ENCODE results near the gene RNF144A. TPM values are rescaled to one million over a fixed set of nuclear protein-coding genes. Genes with fewer than 3 reads are reported as not detected.

The RNF144A gene
- total and polyA plus RNA-seq, 3 donors from 2014 or later, result 8.9 to 12.9 (median 12.6) TPM

- Histone ChIP-seq H3K4me1 (peaks cover 12% of the 10 kb centered on the region), H3K9me3 (no peaks in the 10 kb centered on the region), H3K27ac (peak overlapping the region in 1 of 2 donors; percentile 21), H3K27me3 (no peaks in the 10 kb centered on the region), H3K36me3 (ENCODE audit: low read depth, missing control alignments) (no peaks in the 10 kb centered on the region), H3K4me3 (no peak overlapping the region)
- TF ChIP-seq POLR2A (IDR thresholded peaks at IDR 0.05) (no peak), CTCF (IDR thresholded peaks at IDR 0.05) (no peak)
- no peak for DNase-seq
- WGBS, 2 donors, result 43 to 49% methylated on average over 11 of the region's 11 CpGs
- intact Hi-C loops (cut with DNase I; ENCODE audit: low total_unique reads), result loop anchor here (10.0 kb wide), 1 partner anchor 108 kb away; the partner anchor contains the start of gene RNF144A
Measured at GRCh38 chr2:7022492-7023385, 105.5 kb downstream of the RNF144A start.

- no peak for TF ChIP-seq CTCF (IDR thresholded peaks at IDR 0.05)
- no peak for TF ChIP-seq POLR2A (IDR thresholded peaks at IDR 0.05)
Measured at GRCh38 chr2:7023542-7023941, 106.3 kb downstream of the RNF144A start.

GRCh38 chr2:7024261-7024660 is 107.0 kb downstream of the RNF144A start:
- H3K36me3 ChIP-seq (ENCODE audit: low read depth, missing control alignments), result no peaks in the 10 kb centered on the region
- peak overlapping the region in 1 of 2 donors; percentile 8 for H3K27ac ChIP-seq
- H3K4me3 ChIP-seq, result no peak overlapping the region
- intact Hi-C loops (cut with DNase I; ENCODE audit: low total_unique reads), result loop anchor here (10.0 kb wide), 1 partner anchor 109 kb away; the partner anchor contains the start of gene RNF144A
- H3K9me3 ChIP-seq, result no peaks in the 10 kb centered on the region
- DNase-seq, result peak; percentile 30
- H3K4me1 ChIP-seq, result peaks cover 7% of the 10 kb centered on the region
- no peaks in the 10 kb centered on the region for H3K27me3 ChIP-seq
- WGBS, 2 donors, result 77 to 80% methylated on average over 18 of the region's 18 CpGs
- TF ChIP-seq POLR2A (IDR thresholded peaks at IDR 0.05) (no peak), CTCF (IDR thresholded peaks at IDR 0.05) (no peak)

More at GRCh38 chr2:7023542-7023941, 106.3 kb downstream of the RNF144A start:
- H3K27ac ChIP-seq, result peak overlapping the region in 1 of 2 donors; percentile 8
- H3K4me3 ChIP-seq, result no peak overlapping the region
- intact Hi-C loops (cut with DNase I; ENCODE audit: low total_unique reads), result loop anchor here (10.0 kb wide), 1 partner anchor 109 kb away; the partner anchor contains the start of gene RNF144A
- peaks cover 7% of the 10 kb centered on the region for H3K4me1 ChIP-seq
- no peaks in the 10 kb centered on the region for H3K27me3 ChIP-seq
- no peaks in the 10 kb centered on the region for H3K36me3 ChIP-seq (ENCODE audit: low read depth, missing control alignments)
- H3K9me3 ChIP-seq, result no peaks in the 10 kb centered on the region
- 24% methylated on average over 2 of the region's 2 CpGs for WGBS, 2 donors
- peak; percentile 35 for DNase-seq

- no peaks in the 10 kb centered on the region for H3K9me3 ChIP-seq
- WGBS, 2 donors, result 92 to 93% methylated on average over 9 of the region's 9 CpGs
- peaks cover 7% of the 10 kb centered on the region for H3K4me1 ChIP-seq
- intact Hi-C loops (cut with DNase I; ENCODE audit: low total_unique reads), result loop anchor here (10.0 kb wide), 1 partner anchor 110 kb away; the partner anchor contains the start of gene RNF144A
- TF ChIP-seq CTCF (IDR thresholded peaks at IDR 0.05) (no peak), POLR2A (IDR thresholded peaks at IDR 0.05) (no peak)
- H3K27me3 ChIP-seq, result no peaks in the 10 kb centered on the region
- H3K36me3 ChIP-seq (ENCODE audit: low read depth, missing control alignments), result no peaks in the 10 kb centered on the region
- H3K27ac ChIP-seq, result no peak overlapping the region
- no peak for DNase-seq
- H3K4me3 ChIP-seq, result no peak overlapping the region
Measured at GRCh38 chr2:7025082-7025481, 107.9 kb downstream of the RNF144A start.

Data from testis (tissue), 3 donors.